Upper lobe of left lung (tissue), 4 donors: ENCODE measurements around the gene UBXN2A.

Source experiments
- CTCF ChIP-seq, 6 experiments: fragments of 450-650 bp in 4 of 6; fragments of 200-600 bp in 2 of 6; sonication (generic) in 2 of 6; IDR thresholded peaks; one replicate each; pipeline ENCODE4 v1.5.1; 2016 to 2019; ENCODE audit warnings: antibody characterized with exemption in 6 of 6
- POLR2A ChIP-seq, 4 donors: fragments of 450-650 bp; IDR thresholded peaks; one replicate each; pipeline ENCODE4 v1.5.1; 2016 to 2017; ENCODE audit warnings: antibody characterized with exemption in 4 of 4, mild to moderate bottlenecking in 2 of 4

DNA sequence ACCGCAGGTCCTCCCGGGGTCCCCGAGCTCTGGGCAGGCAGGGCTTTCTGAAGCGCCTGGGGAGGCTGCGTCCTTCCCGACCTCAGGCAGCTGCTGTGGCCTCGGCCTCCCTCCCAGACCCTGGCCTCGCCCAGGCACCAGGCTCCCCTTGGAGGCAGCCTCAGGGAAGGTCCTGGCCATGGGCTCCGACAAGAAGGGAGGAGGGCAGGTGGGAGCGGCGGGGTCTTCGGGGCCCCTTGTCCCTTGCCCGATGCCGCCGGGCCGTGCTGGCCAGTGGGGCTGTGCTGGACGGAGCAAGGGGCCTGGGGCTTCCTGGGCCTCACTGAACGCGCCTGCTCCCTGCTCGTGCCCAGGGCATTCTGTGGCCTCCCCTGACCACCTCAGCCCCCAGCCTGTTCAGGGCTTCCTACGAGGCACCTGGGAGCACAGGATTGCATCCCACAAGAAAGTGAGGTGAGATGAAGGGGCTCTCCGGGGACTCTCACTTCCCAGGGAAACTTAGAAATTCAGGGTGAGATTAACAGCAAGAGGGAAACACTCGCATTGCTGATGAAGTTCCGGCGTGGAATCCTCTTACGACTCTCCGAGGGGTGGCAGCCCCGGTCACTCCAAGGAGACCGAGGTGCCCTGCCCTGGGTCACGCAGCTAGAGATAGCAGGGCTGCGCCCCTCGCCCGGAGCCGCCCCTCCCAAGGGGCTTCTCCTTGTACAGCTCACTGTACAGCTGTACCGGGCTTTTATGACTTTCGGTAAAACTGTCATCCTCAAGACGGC, 70.4 kb downstream of the UBXN2A start:
- no peak for TF ChIP-seq CTCF (IDR thresholded peaks at IDR 0.05)
- no peak for TF ChIP-seq POLR2A (IDR thresholded peaks at IDR 0.05)
